NCI-H1417 (cell line): ENCODE results near the gene RIOK2.
"Not testable (repeated sequence)": the region's sequence is repeated elsewhere in the genome, so short reads cannot be mapped to it uniquely, and the experiment has no call there.

Source experiments
- DNase-seq, 3 experiments: peaks; one replicate each; lab custom pipeline; 2025; lab: John Stamatoyannopoulos, UW

Gene RIOK2

DNA sequence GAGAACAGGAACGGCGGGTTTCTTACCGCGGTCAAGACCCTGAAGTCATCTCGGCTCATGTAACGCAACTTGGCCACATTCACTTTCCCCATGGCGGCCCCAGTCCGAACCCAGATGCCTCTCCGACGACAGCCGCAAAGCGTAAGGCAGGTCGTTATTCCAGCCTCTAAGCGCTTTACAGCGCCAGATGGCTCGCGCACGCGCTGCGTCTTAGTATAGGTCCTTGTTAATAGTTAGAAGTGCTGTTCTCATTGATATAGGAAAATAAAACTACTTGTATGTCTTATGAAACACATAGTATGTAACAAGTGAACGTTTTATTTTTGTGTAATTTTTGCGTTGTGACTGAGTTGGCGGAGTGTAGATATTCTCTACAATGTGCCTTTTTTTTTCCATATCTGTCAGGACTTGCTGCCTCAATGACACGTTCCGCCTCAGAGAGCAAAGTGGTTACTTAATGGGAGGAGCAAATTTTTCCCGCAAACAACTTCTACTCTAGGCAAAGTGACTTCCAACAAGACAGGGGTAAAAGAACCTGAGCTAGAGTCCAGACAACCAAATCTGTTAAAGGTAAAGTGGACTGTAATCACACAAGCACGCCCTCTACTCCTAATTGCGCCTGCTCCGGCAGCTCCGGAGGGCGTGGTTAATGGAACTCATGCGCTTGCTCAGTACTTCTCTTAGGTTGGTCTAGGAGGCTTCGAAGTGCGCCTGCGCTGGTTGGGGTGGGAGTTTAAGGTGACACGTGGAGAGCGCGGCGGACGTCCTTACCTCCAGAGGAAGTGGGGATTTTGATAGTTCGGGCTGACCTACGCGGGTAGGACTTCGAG, at the start of gene RIOK2:
Gene RIOK2, minus strand, starts transcription at position 148 of the 830 bp plus-strand sequence. Its CDS starts 56 bp downstream, at position 92.
- DNase-seq, result peak; percentile 96 to 98 (median 96)

GRCh38 chr5:97231025-97231636, 48.1 kb upstream of the RIOK2 start:
- peak; percentile 25 to 72 (median 50) for DNase-seq

DNA sequence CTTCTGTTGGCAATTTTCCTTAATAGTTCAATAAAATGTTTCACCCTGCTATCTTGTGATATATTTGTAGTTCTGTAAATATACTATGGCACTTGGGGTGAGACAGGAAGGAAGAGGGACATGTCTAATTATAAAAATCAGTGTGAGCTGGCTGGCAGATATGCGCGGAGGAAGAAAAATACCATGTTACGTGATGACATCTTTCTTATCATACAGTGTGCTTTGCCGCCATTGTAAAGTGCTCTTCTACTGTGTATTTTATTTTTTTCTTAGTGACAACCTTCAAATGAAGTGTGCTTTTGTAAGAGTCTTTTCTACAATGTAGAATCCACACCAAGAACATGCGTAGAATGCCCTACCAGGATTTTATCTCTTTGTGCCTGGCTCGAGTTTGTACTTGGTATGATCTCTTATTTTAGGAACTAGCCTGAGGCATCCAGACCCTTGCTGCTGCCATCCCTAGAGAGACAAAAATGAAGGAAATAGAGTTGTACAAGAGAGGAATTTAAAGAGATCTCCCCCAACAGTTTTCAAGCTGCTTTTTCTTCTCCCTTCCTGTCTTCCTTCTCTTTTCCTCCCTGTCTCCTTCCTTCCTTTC, 46.7 kb upstream of the RIOK2 start:
- no peak for DNase-seq

- DNase-seq, result peak in 1 of 3 experiments; percentile 14
Measured at GRCh38 chr5:97229196-97229595, 46.1 kb upstream of the RIOK2 start.

GRCh38 chr5:97225222-97225621, 42.2 kb upstream of the RIOK2 start:
- DNase-seq, result no peak

DNA sequence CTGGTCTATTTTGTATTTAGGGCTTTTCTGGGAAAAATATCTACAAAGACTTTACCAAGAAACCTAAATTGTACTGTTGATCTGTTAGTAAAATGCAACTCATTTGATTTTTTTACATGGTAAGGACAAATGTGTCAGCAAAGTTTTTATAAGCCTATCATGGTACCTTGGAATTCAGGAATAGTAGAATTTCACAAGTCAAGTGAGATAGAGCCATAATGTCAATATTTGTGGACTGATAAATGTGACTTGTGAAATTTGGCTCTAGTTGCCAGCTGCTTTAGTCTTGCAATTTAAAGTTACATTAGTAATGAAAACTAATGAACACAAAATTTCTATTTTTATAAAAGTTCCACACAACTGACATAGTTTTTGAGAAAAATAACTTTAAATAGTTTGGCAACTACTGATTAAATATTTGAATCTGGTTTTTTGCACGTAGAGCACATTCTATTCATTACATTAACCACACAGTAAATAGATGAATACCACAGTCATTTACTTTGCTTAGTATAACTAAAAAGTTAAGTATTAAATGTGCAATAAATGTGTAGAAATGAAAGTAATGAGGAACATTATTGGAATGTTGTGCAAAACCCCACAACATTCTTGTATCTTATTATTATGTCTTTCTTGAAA, 41.2 kb upstream of the RIOK2 start:
- no peak for DNase-seq

DNA sequence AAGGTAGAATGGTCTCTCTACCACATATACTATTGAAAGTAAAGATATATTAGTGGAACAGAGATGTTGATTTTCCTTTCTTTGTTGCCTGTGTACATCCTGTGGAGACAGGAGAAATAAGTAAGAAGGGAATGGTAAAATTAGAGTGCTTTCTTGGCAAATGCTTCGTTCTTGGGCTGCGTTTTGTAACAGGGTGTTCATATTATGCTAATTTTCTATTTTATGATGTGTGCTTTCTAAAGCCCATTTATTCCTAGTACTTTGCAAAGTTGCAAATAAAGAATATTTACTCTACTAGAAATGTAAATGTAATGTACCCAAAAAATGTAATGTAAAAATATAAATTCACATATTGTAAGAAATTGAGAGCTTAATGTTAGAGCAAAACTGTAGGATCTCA, 40.5 kb upstream of the RIOK2 start:
- DNase-seq, result no peak

DNA sequence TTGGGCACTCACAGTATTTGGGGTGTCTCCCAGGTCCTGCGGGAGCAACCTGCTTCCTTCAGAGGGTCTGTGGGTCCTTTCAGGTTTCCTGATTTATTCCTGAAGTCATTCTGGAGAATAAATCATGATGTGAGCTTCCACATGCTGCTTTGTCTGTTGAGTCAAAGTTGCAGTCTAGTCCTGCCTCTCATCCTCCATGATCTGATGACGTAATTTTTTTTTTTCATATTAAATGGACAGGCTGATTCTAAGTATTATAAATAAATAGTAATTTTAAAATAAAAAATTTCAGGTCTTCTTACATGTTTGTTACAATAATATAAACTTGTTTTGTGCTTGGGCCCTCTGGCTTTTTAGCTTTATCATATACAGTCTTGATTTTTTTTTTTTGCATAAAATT, 26.3 kb upstream of the RIOK2 start:
- DNase-seq, result no peak

GRCh38 chr5:97208714-97209113, 25.7 kb upstream of the RIOK2 start:
- DNase-seq, result no peak

DNA sequence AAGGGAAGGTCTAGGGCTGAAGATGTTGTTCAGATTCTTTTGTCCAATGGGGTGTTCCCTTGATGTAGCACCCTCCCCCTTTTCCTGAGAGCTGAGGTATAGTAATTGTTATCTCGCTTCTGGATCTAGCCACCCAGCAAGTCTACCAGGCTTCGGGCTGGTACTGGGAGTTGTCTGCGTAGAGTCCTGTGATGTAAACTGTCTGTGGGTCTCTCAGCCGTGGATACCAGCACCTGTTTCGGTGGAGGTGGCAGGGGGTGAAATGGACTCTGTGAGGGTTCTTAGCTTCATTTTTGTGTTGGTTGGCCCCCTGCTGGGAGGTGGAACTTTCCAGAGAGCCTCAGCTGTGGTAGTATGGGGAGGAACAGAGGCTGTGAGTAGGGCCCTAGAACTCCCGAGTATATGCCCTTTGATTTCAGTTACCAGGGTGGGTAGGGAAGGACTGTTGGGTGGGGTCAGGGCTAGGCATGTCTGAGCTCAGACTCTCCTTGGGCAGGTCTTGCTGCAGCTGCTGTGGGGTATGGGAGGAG, 25.2 kb upstream of the RIOK2 start:
- no peak for DNase-seq

DNA sequence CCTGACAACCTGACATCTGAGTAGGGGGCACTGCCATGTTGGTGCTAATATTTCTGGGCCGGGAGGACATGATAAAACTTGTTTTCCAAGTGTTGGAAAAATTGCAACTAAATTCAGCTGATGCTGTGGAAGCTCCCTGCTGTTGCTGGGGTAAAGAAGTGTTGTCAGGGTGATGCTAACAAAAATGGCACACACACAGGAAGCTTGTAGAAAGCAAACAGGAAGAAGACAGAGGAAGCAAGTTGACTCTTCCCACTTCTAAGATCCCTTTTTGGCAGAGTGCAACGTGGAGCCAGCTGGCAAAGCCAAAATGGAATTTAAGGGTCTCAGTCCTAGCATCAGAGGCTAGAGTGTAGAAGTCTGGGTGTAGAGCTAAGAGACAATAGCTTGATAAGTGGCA, 11.3 kb upstream of the RIOK2 start:
- no peak for DNase-seq

GRCh38 chr5:97193355-97193688, 10.3 kb upstream of the RIOK2 start:
- DNase-seq, result no peak

DNA sequence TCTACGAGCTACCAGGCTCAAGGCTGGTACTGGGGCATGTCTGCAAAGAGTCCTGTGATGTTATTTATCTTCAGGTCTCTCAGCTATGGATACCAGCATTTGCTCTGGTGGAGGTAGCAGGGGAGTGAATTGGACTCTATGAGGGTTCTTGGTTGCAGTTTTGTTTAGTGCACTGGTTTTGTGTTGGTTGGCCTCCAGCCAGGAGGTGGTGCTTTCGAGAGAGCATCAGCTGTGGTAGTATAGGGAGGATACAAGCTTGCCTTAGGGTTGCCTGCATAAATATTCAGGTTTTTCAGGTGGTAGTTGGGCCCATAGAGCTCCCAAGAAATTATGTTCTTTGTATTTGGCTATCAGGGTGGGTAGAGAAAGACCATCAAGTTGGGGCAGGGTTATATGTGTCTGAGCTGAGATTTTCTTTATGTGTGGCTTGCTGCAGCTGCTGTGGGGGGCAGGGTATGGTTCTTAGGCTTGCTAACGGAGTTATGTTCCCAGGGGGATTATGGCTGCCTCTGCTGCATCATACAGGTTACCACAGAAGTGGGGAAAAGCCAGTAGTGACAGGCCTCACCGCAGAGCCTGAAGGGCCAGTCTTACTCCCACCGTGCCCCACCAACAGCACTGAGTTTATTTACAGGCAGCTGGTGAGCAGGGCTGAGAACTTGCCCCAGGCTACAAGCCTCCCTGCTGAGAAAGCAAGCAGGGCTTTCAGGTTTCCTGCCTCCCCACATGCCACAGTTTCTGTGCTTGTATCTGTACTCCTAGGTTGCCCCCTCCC, 9.7 kb upstream of the RIOK2 start:
- DNase-seq, result peak in 2 of 3 experiments; percentile 25 to 46

DNA sequence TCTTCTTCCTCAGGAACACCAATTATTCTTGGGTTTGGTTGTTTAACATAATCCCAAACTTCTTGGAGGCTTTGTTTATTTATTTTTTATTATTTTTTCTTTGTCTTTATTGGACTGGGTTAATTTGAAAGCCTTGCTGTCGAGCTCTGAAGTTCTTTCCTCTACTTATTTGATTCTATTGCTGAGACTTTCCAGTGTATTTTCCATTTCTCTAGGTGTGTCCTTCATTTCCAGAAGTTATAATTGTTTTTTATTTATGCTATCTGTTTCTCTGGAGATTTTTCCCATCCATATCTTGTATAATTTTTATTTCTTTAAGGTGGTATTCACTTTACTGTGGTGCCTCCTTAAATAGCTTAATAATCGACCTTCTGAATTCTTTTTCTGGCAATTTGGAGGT, 8.8 kb upstream of the RIOK2 start:
- DNase-seq, result no peak

- not testable (repeated sequence) for DNase-seq
Measured at GRCh38 chr5:97189523-97189922, 6.5 kb upstream of the RIOK2 start.

DNA sequence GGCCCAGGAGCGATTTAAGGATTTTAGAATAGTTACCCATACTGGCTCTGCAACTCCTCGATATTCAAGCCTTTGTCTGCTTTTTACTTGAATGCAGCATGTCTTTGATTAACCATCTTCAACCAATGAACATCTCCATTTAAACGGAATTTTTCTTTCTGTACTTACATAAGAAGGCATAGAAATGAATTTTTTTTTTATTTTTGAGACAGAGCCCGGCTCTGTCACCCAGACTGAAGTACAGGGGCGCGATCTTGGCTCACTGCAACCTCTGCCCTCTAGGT, 825 bp upstream of the RIOK2 start:
- DNase-seq, result no peak

DNA sequence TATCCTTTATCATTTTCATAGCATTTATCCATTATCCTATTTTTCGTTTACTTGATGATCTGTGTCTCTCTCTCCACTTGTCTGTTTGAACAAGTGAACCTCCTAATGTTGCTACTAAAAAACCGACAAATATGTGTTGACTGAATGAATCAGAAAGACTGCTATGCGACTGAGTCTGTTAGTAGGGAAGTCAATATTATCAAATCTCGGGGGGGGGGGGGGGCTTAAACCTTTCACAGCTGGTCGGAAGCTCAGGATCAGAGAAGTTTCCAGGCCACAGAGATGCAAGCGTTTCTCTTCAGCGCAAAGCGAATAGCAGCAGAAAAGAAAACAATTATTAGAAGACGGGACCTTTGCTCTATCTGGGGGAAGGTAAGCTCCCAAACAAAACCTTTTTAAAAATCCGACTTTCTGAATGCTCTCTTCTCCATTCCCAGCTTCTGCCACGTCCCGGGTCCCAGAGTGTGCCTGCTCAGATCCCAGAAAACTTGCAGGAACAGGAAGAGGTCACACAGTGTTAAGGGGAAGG, 412 bp downstream of the RIOK2 start:
- peak in 1 of 3 experiments; percentile 51 for DNase-seq

DNA sequence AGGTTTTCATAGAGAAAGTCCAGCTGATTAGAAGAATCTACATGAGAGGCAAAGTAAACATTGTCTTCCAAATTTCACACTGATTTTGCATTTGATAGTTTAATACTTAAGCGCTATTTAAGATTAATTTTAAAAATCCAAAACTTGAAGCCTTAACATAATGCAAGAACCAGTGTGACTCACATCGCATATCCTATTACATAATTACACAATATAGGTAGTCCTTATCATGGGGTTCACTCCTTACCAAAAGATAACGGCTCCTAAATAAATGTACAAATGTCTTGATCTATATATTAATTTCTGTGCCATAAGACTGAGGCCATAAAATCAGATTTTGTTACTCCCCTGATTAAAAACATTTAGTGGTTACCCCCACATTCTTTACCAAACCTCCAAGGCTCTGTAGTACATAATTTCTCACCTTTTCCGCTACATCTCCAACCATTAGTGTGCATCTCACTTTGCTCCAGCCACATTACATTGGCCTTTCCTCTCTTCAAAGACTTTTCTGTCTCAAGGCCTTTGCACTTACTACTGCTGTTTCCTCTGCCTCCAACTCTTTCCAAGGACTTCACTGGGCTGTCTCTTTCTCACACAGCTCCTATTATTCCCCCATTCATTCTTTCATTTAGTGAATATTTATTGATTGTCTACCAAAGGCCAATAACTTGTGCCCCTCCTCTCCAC, 1.0 kb downstream of the RIOK2 start:
- no peak for DNase-seq

- not testable (repeated sequence) for DNase-seq
Measured at GRCh38 chr5:97179457-97179856, 3.6 kb downstream of the RIOK2 start.

- DNase-seq, result no peak
Measured at GRCh38 chr5:97172227-97172626, 10.8 kb downstream of the RIOK2 start.

DNA sequence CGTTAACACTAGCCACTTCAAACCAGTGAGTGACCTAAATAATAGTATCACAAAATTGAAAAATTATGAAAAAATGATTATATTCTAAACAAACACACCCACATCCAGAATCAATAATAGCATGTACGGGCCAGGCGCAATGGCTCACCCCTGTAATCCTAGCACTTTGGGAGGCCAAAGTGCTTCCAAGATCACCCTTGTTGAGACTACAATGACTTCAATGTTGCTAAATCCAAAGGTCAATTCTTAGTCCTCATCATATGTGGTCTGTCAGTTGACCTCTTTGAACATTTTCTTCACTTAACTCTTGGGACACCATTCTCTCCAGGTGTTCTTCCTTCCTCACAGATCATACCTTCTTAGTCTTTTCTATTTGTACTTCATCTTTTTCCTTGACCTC, 11.3 kb downstream of the RIOK2 start:
- no peak for DNase-seq
